Measurements from ENCODE around the gene CTCFL. TPM values are rescaled to one million over a fixed set of nuclear protein-coding genes. Genes with fewer than 3 reads are reported as not detected.

Gene CTCFL
- total and polyA plus RNA-seq, 2 of the 8 experiments (the other 6 are each of a cell fraction or from before 2014, with no cell fraction given) = 0.30 to 0.80 TPM

DNA sequence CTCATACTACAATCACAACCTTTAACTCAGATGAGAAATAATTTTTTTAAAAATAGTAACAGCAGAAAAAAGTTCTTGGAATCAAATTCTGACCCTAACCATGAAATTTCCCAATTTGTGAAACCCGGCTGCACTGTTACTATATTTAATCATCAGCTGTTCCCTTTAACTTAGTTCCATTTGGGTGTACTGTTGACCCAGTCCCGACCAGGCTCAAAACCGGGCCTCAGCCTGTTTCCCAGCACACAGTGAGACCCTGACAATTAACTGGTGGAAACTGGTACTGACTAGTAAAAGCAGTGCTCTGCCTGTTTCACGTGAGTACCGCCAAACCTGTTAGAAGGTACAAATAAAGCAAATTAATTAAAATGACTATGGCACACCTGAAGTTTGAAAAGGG lies 7.0 kb downstream of the CTCFL start:
- no peak overlapping the region for H3K27ac ChIP-seq (ENCODE audit: low read depth, low read length)
- ChIA-PET POLR2A (ENCODE audit: partially characterized antibody) (no interaction called here), CTCF (ENCODE audit: partially characterized antibody) (interaction anchor here (0.6 to 12.4 kb wide), 7 partner anchors 9 to 716 kb away, joined by 3 to 194 read pairs (median 7); no protein-coding TSS in a partner anchor)
- TF ChIP-seq, protein P1, sequence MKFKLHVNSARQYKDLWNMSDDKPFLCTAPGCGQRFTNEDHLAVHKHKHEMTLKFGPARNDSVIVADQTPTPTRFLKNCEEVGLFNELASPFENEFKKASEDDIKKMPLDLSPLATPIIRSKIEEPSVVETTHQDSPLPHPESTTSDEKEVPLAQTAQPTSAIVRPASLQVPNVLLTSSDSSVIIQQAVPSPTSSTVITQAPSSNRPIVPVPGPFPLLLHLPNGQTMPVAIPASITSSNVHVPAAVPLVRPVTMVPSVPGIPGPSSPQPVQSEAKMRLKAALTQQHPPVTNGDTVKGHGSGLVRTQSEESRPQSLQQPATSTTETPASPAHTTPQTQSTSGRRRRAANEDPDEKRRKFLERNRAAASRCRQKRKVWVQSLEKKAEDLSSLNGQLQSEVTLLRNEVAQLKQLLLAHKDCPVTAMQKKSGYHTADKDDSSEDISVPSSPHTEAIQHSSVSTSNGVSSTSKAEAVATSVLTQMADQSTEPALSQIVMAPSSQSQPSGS (IDR thresholded peaks at IDR 0.05; ENCODE audit: low read length) = no peak
- TF ChIP-seq TAF7 (optimal IDR thresholded peaks at IDR 0.05; ENCODE audit: borderline replicate concordance, low read depth, low read length) (no peak), TCF12 (IDR thresholded peaks at IDR 0.05; ENCODE audit: low read depth, low read length) (no peak), RNF2 (IDR thresholded peaks at IDR 0.05; ENCODE audit: borderline replicate concordance, low read depth, low read length, missing control alignments, poor library complexity, severe bottlenecking) (no peak), SRF (IDR thresholded peaks at IDR 0.05; ENCODE audit: low read depth, low read length) (no peak)
- H4K5ac ChIP-seq (ENCODE audit: insufficient read length, low read depth, low read length) = no peak overlapping the region
- no peak overlapping the region for H2BK15ac ChIP-seq (ENCODE audit: low read length)
- H3K27me3 ChIP-seq (replicated peaks in 1 of 4; ENCODE audit: control insufficient read depth in 3 of 4, extremely low read depth in 1 of 4, insufficient read depth in 3 of 4, low read length in 3 of 4) = no peaks in the 10 kb centered on the region
- H3K23ac ChIP-seq (ENCODE audit: insufficient read length) = no peak overlapping the region
- H3K4ac ChIP-seq (replicated peaks; ENCODE audit: insufficient read length, low read depth, low read length) = no peak overlapping the region
- H2BK5ac ChIP-seq (ENCODE audit: low read depth, low read length) = no peak overlapping the region
- no peaks in the 10 kb centered on the region for H3K23me2 ChIP-seq (ENCODE audit: low read depth, low read length)
- H4K20me1 ChIP-seq (replicated peaks in 1 of 2; ENCODE audit: control insufficient read depth in 1 of 2, insufficient read depth in 2 of 2, low read length in 2 of 2) = no peaks in the 10 kb centered on the region
- H2BK20ac ChIP-seq (ENCODE audit: low read length) = no peak overlapping the region
- H3K14ac ChIP-seq (ENCODE audit: insufficient read length) = no peak overlapping the region
- no peak overlapping the region for H3K56ac ChIP-seq (replicated peaks; ENCODE audit: insufficient read length, low read depth, low read length)
- H2AK5ac ChIP-seq (ENCODE audit: low read depth, low read length) = no peak overlapping the region
- WGBS, 2 experiments (ENCODE audit: extremely low coverage in 1 of 2, insufficient coverage in 1 of 2, insufficient read length in 1 of 2, insufficient replicate concordance in 2 of 2, low coverage in 1 of 2, low lambda C conversion rate in 2 of 2, missing lambda C conversion rate in 1 of 2) = 92% methylated on average over 5 of the region's 5 CpGs; no CpG with 5 or more reads in 1 of the 2 experiments
- H3K9ac ChIP-seq (replicated peaks in 1 of 4; ENCODE audit: extremely low read depth in 1 of 4, low read depth in 3 of 4, low read length in 3 of 4) = no peak overlapping the region
- H3K4me2 ChIP-seq (ENCODE audit: insufficient read depth in 1 of 2, low read depth in 2 of 2, low read length in 2 of 2) = no peak overlapping the region
- no peak overlapping the region for H3K4me3 ChIP-seq (ENCODE audit: extremely low read depth in 1 of 4, insufficient read depth in 2 of 4, low read depth in 3 of 4, low read length in 4 of 4)
- no peaks in the 10 kb centered on the region for H3K79me1 ChIP-seq (ENCODE audit: low read depth, low read length)
- H2BK12ac ChIP-seq (ENCODE audit: low read depth, low read length) = no peak overlapping the region
- no peak for DNase-seq (ENCODE audit: low read depth in 1 of 2, low spot score in 2 of 2)
- FAIRE-seq = no peak
- peaks cover 0 to 3% (median 0%) of the 10 kb centered on the region in 4 experiments; a peak in 3 of 7 replicates for H3K4me1 ChIP-seq (replicated peaks in 1 of 4; ENCODE audit: control insufficient read depth in 3 of 4, insufficient read depth in 4 of 4, low read length in 3 of 4)
- H3K9me3 ChIP-seq (ENCODE audit: insufficient read depth in 2 of 2, low read depth in 1 of 2, low read length in 1 of 2) = no peaks in the 10 kb centered on the region
- H4K8ac ChIP-seq (ENCODE audit: extremely low read depth, insufficient read depth, low read length) = no peak overlapping the region
- H3K36me3 ChIP-seq (ENCODE audit: control insufficient read depth in 2 of 4, insufficient read depth in 4 of 4, low read length in 3 of 4) = no peaks in the 10 kb centered on the region
- no peaks in the 10 kb centered on the region for H3K79me2 ChIP-seq (ENCODE audit: control insufficient read depth in 1 of 2, insufficient read depth in 2 of 2, low read length in 2 of 2)
- H2BK120ac ChIP-seq (replicated peaks; ENCODE audit: low read depth, low read length) = no peak overlapping the region
- H2AFZ ChIP-seq (ENCODE audit: low read length) = no peak overlapping the region
- no peak overlapping the region for H4K91ac ChIP-seq (replicated peaks; ENCODE audit: insufficient read length, low read length)
- no peak overlapping the region for H3K18ac ChIP-seq (ENCODE audit: extremely low read depth, low read length)

All from H1 (cell line).